ENCODE data around the gene ZXDA.
"Not testable (repeated sequence)": the region's sequence is repeated elsewhere in the genome, so short reads cannot be mapped to it uniquely, and the experiment has no call there.

Gene ZXDA, protein sequence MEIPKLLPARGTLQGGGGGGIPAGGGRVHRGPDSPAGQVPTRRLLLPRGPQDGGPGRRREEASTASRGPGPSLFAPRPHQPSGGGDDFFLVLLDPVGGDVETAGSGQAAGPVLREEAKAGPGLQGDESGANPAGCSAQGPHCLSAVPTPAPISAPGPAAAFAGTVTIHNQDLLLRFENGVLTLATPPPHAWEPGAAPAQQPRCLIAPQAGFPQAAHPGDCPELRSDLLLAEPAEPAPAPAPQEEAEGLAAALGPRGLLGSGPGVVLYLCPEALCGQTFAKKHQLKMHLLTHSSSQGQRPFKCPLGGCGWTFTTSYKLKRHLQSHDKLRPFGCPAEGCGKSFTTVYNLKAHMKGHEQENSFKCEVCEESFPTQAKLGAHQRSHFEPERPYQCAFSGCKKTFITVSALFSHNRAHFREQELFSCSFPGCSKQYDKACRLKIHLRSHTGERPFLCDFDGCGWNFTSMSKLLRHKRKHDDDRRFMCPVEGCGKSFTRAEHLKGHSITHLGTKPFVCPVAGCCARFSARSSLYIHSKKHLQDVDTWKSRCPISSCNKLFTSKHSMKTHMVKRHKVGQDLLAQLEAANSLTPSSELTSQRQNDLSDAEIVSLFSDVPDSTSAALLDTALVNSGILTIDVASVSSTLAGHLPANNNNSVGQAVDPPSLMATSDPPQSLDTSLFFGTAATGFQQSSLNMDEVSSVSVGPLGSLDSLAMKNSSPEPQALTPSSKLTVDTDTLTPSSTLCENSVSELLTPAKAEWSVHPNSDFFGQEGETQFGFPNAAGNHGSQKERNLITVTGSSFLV

DNA sequence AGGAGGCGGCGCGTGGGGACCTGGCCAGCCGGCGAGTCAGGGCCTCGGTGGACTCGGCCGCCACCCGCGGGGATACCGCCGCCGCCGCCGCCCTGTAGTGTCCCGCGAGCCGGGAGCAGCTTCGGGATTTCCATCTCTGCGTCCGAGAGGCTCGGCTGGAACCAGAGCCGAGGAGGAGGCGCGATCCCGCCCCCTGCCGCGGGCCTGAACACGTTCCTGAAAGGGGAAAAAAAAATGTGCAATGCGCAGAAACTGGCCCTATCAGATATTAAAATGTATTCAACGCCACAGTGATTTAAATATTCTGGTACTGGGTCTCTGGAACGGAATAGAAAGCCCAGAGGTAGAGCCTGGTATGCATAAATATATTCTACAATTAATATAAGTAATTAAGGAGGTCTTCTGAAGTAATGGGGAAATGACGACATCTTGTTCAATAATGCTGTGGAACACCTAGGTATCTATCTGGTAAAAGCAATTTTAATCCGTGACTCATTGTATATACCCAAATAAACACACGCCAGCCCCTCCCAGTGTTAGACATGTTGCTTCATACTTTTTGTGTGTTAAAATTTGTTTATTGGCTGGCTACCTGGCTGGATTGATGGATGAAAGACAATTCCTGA, at the start of gene ZXDA:
TSS of gene ZXDA (minus strand) at position 172 of the 626 bp plus-strand sequence. CDS start at position 134, 38 bp downstream.
- not testable (repeated sequence) for DNase-seq

DNA sequence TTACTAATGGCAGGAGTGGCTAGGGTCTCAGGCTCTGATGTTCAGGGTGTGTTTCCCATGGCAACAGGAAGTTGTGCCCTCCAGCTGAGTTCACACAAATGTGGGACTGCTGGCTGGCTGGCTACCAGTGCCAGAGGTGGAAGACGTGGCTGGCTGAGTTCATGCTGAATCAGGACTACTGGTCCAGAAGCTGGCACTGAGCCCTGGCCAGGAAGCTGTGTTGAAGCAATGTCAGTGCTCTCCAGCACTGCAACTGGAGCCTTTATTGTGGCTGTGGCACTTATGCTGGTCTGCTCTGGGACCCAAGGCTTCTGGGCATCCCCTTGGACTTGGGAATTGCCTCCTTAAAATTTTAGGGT, 42.0 kb upstream of the ZXDA start:
- no peak for DNase-seq

DNA sequence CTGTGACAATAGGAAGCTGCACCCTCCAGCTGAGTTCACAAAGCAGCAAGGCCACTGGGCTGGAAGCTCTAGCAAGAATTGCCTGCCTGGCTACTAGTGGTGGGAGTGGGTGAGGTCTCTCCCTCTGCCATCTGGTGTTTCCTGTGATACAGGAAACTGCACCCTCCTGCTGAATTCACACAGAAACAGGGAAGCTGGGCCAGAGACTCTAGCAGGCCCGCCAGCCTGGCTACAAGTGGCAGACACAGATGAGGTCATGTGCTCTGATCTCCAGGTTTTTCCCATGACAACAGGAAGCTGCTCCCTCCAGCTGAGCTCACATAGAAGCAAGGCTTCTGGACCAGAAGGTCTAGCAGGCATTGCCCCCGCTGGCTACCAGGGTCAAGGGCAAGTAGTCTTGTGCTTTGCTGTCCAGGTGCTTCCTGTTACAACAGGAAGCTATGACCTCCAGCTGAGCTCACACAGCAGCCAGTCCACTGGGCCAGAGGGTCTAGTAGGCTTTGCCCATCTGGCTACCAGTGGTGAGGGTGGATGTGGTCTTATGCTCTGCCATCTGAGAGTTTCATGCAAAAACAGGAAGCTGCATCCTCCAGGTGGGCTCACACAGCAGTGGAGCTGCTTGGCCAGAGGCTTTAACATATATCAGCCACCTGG, 41.5 kb upstream of the ZXDA start:
- DNase-seq = peak; percentile 90 to 92

DNA sequence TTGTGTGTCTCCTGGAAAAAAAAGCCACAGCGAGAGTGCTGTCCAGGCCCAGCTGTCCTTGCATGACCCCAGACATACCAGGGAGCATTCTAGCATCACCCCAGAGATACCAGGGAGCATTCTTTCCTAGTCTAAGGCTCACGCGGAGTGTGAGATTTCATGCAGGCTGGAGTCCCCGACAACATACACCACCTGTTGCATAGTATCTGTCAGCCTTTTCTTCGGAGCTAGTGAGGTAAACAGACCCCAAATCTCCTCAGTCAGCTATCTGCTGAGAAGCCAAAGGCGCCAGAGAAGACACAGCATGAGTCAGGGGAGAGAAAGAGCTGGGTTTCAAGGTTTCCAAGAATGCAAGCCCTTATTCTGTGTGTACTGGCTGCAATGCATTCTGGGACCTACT, 23.1 kb upstream of the ZXDA start:
- no peak for DNase-seq

DNA sequence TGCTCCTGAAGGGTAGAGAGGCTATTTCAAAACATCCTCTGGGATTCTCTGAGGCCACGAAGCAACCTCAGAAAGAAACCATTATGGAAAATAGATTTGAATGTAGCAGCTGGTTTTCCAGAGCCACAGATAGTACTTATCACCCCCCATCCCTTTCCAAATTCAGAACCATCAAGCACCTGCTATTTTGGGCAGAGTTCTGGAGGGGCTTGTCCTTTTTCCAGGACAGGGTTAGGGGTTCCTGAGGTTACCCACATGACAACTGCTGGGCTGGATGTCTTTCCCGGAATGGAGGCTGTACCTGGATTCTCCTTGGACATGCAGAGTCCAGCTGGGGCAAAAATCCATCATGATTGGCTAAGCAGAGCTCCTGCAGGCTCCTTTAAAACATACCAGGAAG, 22.0 kb upstream of the ZXDA start:
- DNase-seq = no peak

DNA sequence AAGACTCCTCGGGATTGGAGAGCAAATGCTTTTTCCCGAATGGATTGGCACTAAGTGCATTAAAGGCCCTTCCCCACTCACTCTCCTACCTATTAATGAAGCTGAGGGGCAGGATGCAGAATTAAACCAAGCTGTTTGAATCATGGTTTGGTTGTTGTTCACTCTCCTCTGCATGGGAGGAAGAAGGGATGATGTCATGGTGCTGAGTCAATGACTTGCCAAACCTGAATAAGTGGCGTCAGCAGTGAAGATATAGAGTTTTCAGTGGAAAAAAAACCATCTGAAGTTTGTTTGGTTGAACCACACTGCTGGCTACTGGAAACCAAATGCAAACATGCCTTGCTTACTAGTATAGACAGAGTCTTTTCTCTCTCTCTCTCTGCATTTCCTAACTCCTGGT, 19.8 kb upstream of the ZXDA start:
- no peak for DNase-seq

DNA sequence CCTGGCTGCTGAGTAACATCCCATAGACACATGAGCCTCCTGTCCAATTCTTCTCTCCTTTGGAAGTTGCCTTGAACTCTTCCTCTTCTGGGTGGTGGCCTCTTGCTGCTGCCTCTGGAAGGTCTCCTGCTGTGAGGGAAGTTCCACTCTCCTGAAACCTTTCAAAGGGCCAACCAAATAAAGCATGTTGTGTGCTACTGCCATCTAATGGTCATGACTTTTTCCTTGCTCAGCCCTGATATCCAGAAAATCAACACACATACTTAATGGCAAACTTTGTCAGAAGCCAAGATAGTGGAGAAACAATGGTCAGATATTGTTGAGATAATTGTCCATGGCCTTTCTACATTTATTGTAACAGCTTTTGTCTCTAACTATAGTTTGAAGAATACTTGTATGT, 19.1 kb upstream of the ZXDA start:
- peak; percentile 37 to 44 for DNase-seq

DNA sequence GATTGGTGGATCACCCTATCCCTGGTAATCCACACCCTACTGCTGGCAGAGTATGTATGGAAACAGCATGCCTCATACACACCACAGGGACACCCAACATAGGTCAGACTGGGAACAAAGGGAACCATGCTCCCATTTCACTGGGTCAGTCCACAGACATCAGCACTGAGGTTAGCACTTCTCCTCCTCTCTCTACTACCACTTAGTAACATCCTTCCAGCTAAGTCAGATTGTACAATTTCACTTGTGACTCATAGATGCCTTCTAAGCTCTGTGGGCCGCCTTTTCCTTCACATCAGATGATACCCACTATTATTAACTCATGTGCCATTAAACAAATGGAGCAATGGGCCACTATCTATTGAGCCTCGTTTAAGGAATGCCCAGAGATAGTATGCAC, 15.5 kb upstream of the ZXDA start:
- no peak for DNase-seq

DNA sequence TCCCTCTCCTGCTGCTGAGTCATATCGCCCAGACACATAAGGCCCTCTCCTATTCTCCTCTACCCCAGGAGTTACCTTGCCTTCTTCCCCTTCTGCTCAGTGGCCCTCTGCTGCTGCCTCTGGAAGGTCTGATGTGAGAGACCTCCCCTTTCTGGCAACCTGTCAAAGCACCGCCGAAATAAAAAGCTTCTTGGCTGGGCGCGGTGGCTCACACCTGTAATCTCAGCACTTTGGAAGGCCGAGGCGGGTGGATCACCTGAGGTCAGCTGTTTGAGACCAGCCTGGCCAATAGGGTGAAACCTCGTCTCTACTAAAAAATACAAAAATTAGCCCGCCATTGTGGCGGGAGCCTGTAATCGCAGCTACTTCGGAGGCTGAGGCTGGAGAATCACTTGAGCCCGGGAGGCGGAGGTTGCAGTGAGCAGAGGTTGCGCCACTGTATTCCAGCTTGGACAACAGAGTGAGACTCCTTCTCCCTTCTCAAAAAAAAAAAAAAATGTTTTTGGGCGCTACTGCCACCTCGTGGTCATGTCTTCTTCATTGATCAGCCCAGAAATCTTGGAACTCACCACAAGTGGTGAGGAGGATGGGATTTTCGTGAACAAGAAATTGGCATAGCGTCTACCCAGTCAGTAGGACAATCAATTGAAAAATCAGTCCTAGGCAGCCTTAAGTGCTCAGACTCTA, 8.6 kb upstream of the ZXDA start:
- peak; percentile 27 to 29 for DNase-seq

DNA sequence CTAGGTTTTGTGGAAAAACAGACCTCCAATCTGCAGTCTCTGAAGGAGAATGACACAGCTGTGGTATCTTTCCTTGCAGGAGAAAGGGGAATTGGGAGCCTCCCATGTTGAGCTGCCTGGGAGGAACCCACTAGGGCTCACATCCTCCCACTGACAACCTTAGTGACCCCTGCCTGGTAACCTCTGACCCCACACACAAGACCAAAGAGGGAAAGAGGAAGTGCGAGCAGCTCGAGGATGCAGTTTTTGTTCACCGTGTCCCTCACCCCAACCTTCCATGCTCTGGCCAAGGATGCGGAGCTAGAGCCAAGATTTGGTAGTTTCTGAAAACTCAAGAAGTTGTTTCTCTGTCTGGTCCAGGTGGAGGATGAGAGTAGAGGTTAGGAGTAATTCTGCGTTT, 5.4 kb upstream of the ZXDA start:
- DNase-seq = no peak

DNA sequence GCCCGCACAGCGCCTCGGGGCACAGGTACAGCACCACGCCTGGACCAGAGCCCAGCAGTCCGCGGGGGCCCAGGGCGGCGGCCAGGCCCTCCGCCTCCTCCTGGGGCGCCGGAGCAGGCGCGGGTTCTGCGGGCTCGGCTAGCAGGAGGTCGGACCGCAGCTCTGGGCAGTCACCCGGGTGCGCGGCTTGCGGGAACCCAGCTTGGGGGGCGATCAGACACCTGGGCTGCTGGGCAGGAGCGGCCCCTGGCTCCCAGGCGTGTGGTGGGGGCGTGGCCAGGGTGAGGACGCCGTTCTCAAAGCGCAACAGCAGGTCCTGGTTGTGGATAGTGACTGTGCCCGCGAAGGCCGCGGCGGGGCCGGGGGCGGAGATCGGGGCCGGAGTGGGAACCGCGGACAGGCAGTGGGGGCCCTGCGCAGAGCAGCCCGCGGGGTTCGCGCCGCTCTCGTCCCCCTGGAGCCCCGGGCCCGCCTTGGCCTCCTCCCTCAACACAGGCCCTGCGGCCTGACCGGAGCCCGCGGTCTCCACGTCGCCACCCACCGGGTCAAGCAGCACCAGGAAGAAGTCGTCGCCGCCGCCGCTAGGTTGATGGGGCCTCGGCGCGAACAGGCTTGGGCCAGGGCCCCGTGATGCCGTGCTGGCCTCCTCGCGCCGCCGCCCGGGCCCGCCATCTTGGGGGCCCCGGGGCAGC, 517 bp downstream of the ZXDA start:
- DNase-seq = not testable (repeated sequence)

DNA sequence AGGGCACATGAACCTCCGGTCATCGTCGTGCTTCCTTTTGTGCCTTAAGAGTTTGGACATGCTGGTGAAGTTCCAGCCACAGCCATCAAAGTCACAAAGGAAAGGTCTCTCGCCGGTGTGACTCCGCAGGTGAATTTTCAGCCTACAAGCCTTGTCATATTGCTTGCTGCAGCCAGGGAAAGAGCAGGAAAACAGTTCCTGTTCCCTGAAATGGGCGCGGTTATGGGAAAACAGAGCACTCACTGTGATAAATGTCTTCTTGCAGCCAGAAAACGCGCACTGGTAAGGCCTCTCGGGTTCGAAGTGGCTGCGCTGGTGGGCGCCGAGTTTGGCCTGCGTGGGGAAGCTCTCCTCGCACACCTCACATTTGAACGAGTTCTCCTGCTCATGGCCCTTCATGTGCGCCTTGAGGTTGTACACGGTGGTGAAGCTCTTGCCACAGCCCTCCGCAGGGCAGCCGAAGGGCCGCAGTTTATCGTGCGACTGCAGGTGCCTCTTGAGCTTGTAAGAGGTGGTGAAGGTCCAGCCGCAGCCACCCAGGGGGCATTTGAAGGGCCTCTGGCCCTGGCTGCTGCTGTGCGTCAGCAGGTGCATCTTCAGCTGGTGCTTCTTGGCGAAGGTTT, 1.2 kb downstream of the ZXDA start:
- not testable (repeated sequence) for DNase-seq

DNA sequence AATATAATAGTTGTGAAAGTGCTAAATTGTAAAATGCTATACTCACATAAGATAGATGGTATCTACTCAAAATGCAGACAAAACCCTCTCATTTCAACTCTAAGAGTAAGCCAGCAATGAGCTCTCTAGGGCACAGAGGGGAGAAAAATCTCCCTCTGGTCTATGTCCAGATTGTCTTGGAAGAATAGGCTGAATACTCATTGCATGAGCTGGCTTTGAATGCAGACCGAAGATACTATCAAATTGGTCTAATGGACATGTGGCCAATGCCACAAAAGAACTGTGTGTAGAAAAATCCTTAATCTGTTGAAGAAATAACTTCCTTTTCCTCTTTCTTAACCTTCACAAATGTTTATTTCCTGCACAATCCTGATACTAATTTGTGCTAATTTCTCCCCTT, 3.5 kb downstream of the ZXDA start:
- DNase-seq = no peak

DNA sequence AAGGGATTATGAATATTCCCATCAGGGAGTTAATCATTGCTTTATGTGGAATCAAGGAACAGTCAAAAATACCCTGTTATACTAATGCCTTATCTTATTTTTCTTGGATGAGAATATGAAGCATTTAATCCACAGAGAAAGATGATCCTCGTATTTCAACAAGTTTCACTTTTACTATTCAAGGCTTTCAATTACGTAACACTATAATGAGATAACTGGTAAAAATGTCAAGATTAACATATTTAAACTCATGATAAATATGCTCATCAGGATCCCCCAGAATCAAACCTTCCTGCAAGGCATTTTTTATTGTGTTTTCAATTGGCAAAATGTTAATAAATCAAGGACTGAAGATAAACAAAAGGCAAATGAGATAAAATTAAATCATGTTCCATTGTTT, 5.1 kb downstream of the ZXDA start:
- no peak for DNase-seq

DNA sequence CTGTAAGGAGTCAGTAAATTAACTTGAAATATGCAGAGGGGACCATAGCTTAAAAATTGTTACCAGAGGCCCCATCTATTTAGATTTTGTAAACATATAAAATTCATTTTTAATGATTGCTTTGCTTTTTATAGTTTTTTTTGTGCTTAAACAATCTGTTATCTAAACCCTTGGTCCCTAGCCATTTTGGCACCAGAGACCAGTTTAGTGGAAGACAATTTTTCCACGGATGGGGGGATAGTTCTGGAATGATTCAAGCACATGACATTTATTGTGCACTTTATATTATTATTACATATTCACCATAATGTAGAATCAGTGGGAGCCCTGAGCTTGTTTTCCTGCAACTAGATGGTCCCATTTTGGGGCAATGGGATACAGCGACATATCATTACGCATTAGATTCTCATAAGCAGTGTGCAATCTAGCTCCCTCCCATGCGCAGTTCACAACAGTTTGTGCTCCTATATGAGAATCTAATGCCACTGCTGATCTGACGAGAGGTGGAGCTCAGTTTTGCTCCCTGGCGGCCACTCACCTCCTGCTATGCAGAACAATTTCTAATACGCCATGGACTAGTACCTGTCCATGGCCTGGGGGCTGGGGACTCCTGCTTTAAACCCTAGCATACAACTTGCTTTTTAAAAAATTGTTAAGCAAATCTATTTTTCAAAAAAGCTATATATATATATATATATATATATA, 5.9 kb downstream of the ZXDA start:
- DNase-seq = no peak

DNA sequence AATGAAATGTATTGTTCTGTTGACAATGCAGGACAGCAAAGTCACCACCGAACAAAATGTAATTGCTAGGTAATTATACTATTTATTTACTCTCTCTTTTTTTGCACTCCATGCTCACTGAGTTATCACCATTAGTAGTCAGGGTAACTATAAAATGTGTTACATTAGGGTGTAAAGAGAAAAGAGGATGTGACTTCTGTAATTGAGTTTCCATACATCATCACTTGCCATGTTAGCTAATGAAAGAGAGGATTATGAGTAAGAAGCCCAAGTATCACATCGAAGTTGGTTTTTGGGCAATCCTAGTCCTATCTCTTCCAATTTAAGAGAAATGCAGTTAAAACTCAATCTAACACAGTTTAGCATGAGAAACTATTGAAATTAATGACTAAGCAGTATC, 7.6 kb downstream of the ZXDA start:
- DNase-seq = no peak

DNA sequence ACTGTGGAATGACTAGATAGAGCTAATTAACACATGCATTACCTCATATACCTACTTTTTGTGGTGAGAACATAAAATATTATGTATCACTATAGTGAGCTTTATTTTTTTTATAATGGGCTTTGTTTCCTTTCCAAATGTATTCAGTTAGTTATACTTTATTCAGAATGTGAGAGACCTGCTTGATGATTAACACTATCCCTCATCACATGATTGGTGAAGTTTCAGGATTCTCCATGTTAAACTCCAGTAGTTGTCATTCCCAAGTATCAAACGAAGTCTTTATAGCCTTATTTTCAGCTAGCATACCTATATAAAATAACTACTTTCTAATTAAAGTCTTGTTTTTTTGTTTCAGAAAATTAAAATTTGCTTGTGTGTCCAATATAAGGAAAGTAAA, 8.8 kb downstream of the ZXDA start:
- no peak for DNase-seq

DNA sequence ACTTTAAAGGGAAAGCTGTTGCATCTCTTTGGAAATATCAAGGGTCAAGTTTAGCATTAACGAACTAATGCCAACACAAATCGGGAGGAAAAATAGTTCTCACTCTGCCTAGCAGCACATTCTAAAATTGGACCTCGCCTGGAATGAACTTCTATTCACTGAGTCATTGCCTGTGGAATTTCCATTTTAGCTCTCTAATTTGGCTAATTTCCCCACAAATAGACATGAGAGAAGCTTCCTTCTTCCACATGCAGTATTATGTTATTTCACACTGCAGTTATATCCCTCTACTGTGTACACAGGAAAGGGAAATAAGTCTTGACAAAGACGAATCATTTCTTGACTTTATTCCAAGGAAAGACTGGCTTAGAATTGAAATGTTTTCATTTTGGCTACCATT, 9.3 kb downstream of the ZXDA start:
- DNase-seq = no peak

DNA sequence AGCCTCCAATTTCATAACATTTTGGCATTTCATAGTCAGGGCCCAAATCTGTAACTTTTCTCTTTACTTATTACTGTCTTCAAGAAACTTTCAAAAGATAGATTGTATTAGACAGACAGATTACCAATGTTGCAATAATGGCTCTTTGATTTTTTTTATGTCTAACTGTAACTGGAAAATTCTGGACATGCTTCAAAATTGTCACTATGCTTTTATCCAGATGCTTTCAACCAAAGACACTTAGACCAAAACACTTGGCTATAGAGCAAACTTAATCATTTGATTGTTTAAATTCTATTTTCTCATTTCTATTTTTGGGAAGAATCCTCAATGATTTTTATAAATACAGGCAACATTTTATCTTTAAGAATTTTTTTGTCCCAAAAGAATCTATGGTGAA, 10.4 kb downstream of the ZXDA start:
- DNase-seq = no peak

DNA sequence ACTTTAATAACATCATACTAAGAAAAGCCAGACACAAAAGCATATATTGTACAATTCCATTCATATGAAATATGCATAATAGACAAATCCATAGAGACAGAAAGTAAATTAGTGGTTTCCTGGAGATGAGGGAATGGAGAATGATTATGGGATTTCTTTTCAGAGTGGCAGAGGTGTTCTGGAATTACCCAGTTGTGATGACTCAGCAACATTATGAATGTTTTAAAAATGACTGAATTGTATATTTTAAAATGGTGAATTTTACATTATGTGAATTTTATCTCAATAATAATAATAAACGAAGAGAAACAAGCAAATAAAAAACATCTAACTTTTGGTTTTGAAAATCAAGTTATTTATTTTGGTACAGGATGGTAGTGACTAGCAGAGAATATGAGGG, 11.2 kb downstream of the ZXDA start:
- DNase-seq = no peak

DNA sequence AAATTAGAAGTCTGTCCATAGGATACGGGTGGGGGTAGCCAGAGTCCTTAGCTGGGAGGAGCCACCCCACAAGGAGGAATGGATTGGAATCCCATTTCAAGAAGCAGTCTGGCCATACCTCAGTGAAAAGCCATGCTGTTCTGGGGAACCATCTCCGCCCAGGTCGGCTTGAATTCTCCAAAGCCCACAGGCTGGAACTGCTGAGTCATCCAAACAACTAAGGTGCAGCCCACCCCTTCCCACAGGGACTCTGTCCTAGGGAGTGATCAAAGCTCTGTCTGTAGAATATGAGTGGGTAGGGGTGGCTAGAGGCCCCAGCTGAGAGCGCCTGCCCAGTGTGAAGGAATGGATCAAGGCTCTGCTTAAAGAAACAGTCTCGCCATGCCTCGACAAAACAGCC, 38.8 kb downstream of the ZXDA start:
- DNase-seq = no peak

Data from Kasumi-1 (cell line).